HCT116 (cell line): ENCODE data around the gene LSM4. TPM values are rescaled to one million over a fixed set of nuclear protein-coding genes. Genes with fewer than 3 reads are reported as not detected.

Experiments
- ATAC-seq: fragments of 200-7000 bp; cut with Tn5 transposase; 2 replicates; pipeline ENCODE4 v1.9.1; 2020; ENCODE audit warnings: mild to moderate bottlenecking, moderate library complexity
- BruUV-seq: library from RNA; stranded (reverse); fragments of 400-500 nt; replicated peaks from 2 replicates; lab custom pipeline; 2021; lab: Mats Ljungman, UMichigan
- CTCF ChIA-PET: fragments of 300-600 bp; sonication (Branson Sonifier 250); formaldehyde crosslinking; loops from one replicate; lab custom pipeline; 2021; ENCODE audit warnings: antibody characterized with exemption; lab: Charles Lee
- POLR2A ChIA-PET: fragments of 300-600, 350-600 bp; sonication (Branson Sonifier 250); formaldehyde crosslinking; loops from one replicate; lab custom pipeline; 2021; ENCODE audit warnings: antibody characterized with exemption; lab: Charles Lee
- RAD21 ChIA-PET, 2 experiments: fragments of 300-600 bp; sonication (Branson Sonifier 250); formaldehyde crosslinking; loops; one replicate each; lab custom pipeline; 2023; ENCODE audit warnings: low total read pairs in 2 of 2; ENCODE audit not compliant: uncharacterized antibody in 2 of 2, unreplicated experiment in 2 of 2, low non-redundant PET in 1 of 2; lab: Charles Lee
- DNase-seq: peaks from one replicate; pipeline ENCODE4 v3.0.0-alpha.2; 2010; ENCODE audit warnings: low read depth, low spot score
- H2AFZ ChIP-seq: fragments of 200-600 bp; shearing (Covaris generic), sonication (generic); 2 replicates; pipeline ENCODE4 v1.6.1; 2017; ENCODE audit warnings: low read depth, mixed run types, mixed read lengths, antibody characterized with exemption, low read length; ENCODE audit not compliant: poor library complexity, severe bottlenecking
- H3K27ac ChIP-seq: 2 replicates; pipeline ENCODE4 v1.5.1; 2012; ENCODE audit warnings: low read depth, low read length
- H3K27me3 ChIP-seq: fragments of 200-600 bp; sonication (generic); 2 replicates; pipeline ENCODE4 v1.6.1; 2016; ENCODE audit warnings: mixed run types, low read length, mixed read lengths; ENCODE audit not compliant: insufficient read depth
- H3K36me3 ChIP-seq, 2 experiments: fragments of 200-500 bp in 1 of 2; fragments of 200-600 bp in 1 of 2; sonication (Bioruptor generic) in 1 of 2; sonication (generic) in 1 of 2; 2 replicates each; pipeline versions ENCODE4 v1.5.1 to v1.6.1; 2014 to 2016; ENCODE audit warnings: low read length in 2 of 2, inconsistent platforms in 1 of 2, mixed read lengths in 1 of 2, mixed run types in 1 of 2; ENCODE audit not compliant: insufficient read depth in 2 of 2, control insufficient read depth in 1 of 2
- H3K4me1 ChIP-seq, 2 experiments: fragments of 200-600 bp in 1 of 2; sonication (generic) in 1 of 2; 2 replicates each; pipeline versions ENCODE4 v1.5.1 to v1.6.1; 2012 to 2017; ENCODE audit warnings: low read length in 2 of 2, inconsistent platforms in 1 of 2, mild to moderate bottlenecking in 1 of 2, mixed read lengths in 1 of 2, mixed run types in 1 of 2, moderate library complexity in 1 of 2; ENCODE audit not compliant: insufficient read depth in 2 of 2, control insufficient read depth in 1 of 2
- H3K4me2 ChIP-seq: fragments of 200-600 bp; sonication (generic); 2 replicates; pipeline ENCODE4 v1.6.1; 2017; ENCODE audit warnings: mixed run types, low read length, mixed read lengths
- H3K4me3 ChIP-seq, 2 experiments: fragments of 200-600 bp in 1 of 2; sonication (generic) in 1 of 2; replicated peaks in 1 of 2; 2 replicates each; pipeline ENCODE4 v1.5.1; 2011 to 2016; ENCODE audit warnings: low read length in 2 of 2, control low read depth in 1 of 2, low read depth in 1 of 2, mild to moderate bottlenecking in 1 of 2, mixed read lengths in 1 of 2, mixed run types in 1 of 2
- H3K79me2 ChIP-seq: fragments of 200-600 bp; sonication (generic); 2 replicates; pipeline ENCODE4 v1.6.1; 2017; ENCODE audit warnings: mild to moderate bottlenecking, mixed run types, low read length, moderate library complexity, mixed read lengths; ENCODE audit not compliant: insufficient read depth
- H3K9ac ChIP-seq: fragments of 200-600 bp; sonication (generic); 2 replicates; pipeline ENCODE4 v1.6.1; 2016; ENCODE audit warnings: low read length, mixed read lengths
- H3K9me2 ChIP-seq: fragments of 200-600 bp; sonication (generic), shearing (Covaris generic); 2 replicates; pipeline ENCODE4 v1.6.1; 2017; ENCODE audit warnings: mixed run types, mild to moderate bottlenecking, moderate library complexity; ENCODE audit not compliant: insufficient read depth
- H3K9me3 ChIP-seq, 2 experiments: fragments of 200-500 bp in 1 of 2; fragments of 200-600 bp in 1 of 2; sonication (Bioruptor generic) in 1 of 2; sonication (generic) in 1 of 2; 2 replicates each; pipeline ENCODE4 v1.6.1; 2014 to 2017; ENCODE audit warnings: low read length in 2 of 2, mixed read lengths in 2 of 2, inconsistent platforms in 1 of 2, low read depth in 1 of 2, mild to moderate bottlenecking in 1 of 2, mixed run types in 1 of 2, moderate library complexity in 1 of 2; ENCODE audit not compliant: control insufficient read depth in 1 of 2, insufficient read depth in 1 of 2
- H4K20me1 ChIP-seq: fragments of 200-600 bp; sonication (generic), shearing (Covaris generic); 2 replicates; pipeline ENCODE4 v1.6.1; 2017; ENCODE audit warnings: mixed run types, mild to moderate bottlenecking, moderate library complexity; ENCODE audit not compliant: insufficient read depth
- CEBPB ChIP-seq: IDR thresholded peaks from 2 replicates; pipeline ENCODE4 v1.6.1; 2012; ENCODE audit warnings: low read depth
- EGR1 ChIP-seq: IDR thresholded peaks from 2 replicates; pipeline ENCODE4 v1.6.1; 2012; ENCODE audit warnings: low read depth
- EZH2 ChIP-seq: fragments of 200-600 bp; sonication (generic); IDR thresholded peaks from 2 replicates; pipeline ENCODE4 v1.6.1; 2017; ENCODE audit warnings: antibody characterized with exemption, mixed run types
- FOSL1 ChIP-seq: IDR thresholded peaks from 2 replicates; pipeline ENCODE4 v1.6.1; 2012; ENCODE audit warnings: low read depth
- POLR2AphosphoS5 ChIP-seq: IDR thresholded peaks from 2 replicates; pipeline ENCODE4 v1.6.1; 2011; ENCODE audit warnings: mild to moderate bottlenecking, low read depth, low read length, moderate library complexity
- RAD21 ChIP-seq: IDR thresholded peaks from 2 replicates; pipeline ENCODE4 v1.6.1; 2012; ENCODE audit warnings: low read depth, mild to moderate bottlenecking
- REST ChIP-seq: IDR thresholded peaks from 2 replicates; pipeline ENCODE4 v1.6.1; 2012; ENCODE audit warnings: low read depth
- SP1 ChIP-seq: IDR thresholded peaks from 2 replicates; pipeline ENCODE4 v1.6.1; 2012; ENCODE audit warnings: low read depth
- ZFX ChIP-seq: fragments of 450-650 bp; IDR thresholded peaks from 2 replicates; pipeline ENCODE4 v1.6.1; 2017
- ZNF274 ChIP-seq: fragments of 200-500 bp; sonication (Bioruptor generic); IDR thresholded peaks from 2 replicates; pipeline ENCODE4 v1.6.1; 2014; ENCODE audit warnings: mild to moderate bottlenecking, low read depth, low read length, inconsistent platforms
- intact Hi-C: fragments of 100-400 bp; cut with micrococcal nuclease; formaldehyde crosslinking; loops from 2 replicates; pipeline ENCODE4 v1.10.0; 2022
- total RNA-seq: library from RNA; stranded (reverse); gene quantifications from one replicate; pipeline ENCODE4 v1.2.1, GENCODE V29; 2021; ENCODE audit not compliant: unreplicated experiment
- TF ChIP-seq, protein P1 (sequence below): IDR thresholded peaks from 2 replicates; pipeline ENCODE4 v1.6.1; 2012

LSM4 gene
- total RNA-seq, 1 experiment from 2014 or later: 400 TPM

- Histone ChIP-seq H3K9ac (no peak overlapping the region), H3K4me3 (no peak overlapping the region), H3K4me2 (no peak overlapping the region), H4K20me1 (no peaks in the 10 kb centered on the region), H3K27ac (no peak overlapping the region), H3K4me1 (peaks cover 18 to 19% of the 10 kb centered on the region in 2 experiments; a peak in 3 of 4 replicates), H3K79me2 (no peaks in the 10 kb centered on the region), H3K9me2 (no peaks in the 10 kb centered on the region), H3K27me3 (no peaks in the 10 kb centered on the region), H3K9me3 (no peaks in the 10 kb centered on the region), H2AFZ (no peak overlapping the region), H3K36me3 (no peaks in the 10 kb centered on the region; a peak in 1 of 4 replicates)
- ATAC-seq (no peak), DNase-seq (no peak)
- intact Hi-C loops: no loop called here
- TF ChIP-seq ZFX (no peak), FOSL1 (no peak), RAD21 (no peak), POLR2AphosphoS5 (no peak), CEBPB (no peak), ZNF274 (no peak), EZH2 (no peak), REST (no peak), SP1 (no peak), EGR1 (no peak)
- TF ChIP-seq, protein P1, sequence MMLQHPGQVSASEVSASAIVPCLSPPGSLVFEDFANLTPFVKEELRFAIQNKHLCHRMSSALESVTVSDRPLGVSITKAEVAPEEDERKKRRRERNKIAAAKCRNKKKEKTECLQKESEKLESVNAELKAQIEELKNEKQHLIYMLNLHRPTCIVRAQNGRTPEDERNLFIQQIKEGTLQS: no peak
- ChIA-PET CTCF (no interaction called here), POLR2A (interaction anchor here (0.7 kb wide), 1 partner anchor 300 kb away, joined by 5 read pairs; no protein-coding TSS in a partner anchor), RAD21 (interaction anchor here in 1 of 2 experiments (0.7 kb wide), 1 partner anchor 12 kb away, joined by 4 read pairs; no protein-coding TSS in a partner anchor)
- BruUV-seq: no TSS peak
These were observed 28.7 kb upstream of the LSM4 start for GRCh38 chr19:18351544-18351943.
